ENCODE data around the gene NEU4.

DNA sequence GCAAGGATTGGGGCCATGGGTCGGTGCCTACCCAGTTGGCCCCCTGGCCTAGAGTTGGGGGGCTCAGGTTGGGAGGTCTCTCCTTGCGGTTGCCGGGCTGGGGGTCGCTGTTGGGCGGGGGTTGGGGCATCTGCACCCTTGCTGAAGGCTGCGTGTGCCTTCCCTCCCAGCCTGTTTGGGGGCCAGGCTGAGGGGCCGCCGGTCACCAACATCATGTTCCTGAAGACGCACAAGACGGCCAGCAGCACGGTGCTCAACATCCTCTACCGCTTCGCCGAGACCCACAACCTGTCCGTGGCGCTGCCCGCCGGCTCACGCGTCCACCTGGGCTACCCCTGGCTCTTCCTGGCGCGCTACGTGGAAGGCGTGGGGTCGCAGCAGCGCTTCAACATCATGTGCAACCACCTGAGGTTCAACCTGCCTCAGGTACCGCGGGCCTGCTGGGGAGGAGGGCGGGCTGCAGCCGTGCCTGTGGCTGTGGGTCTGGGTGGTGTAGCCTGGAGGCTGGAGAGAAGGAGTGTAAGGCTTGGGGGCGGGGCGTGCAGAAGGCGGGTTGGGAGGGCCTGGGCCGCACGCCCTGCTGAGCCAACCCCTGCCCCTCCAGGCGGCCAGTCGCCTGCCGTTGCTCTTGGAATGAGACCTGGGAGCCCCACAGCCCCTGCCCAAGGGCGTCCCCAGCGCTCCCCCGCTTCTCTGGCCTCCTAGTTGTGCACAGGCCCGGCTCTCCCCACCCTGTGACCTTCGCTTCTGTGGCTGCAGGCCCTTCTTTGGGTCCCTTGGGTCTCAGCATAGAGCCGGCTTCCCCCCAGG, 7.2 kb upstream of the NEU4 start:
- TF ChIP-seq EZH2 (IDR thresholded peaks at IDR 0.05) (no peak), POLR2AphosphoS5 (IDR thresholded peaks at IDR 0.05; ENCODE audit: borderline replicate concordance, low read depth, low read length) (no peak)

Data from SK-N-MC (cell line).